GM23248 (cell line): ENCODE results near the gene RERE. TPM values are rescaled to one million over a fixed set of nuclear protein-coding genes. Genes with fewer than 3 reads are reported as not detected.

Experiments used
- DNase-seq: peaks from one replicate; pipeline ENCODE4 v3.0.0-alpha.2; 2015
- H2AFZ ChIP-seq: fragments of 200-600 bp; sonication (generic); 2 replicates; pipeline ENCODE4 v1.6.1; 2016; ENCODE audit warnings: antibody characterized with exemption
- H3F3A ChIP-seq: fragments of 200-600 bp; sonication (generic); 2 replicates; pipeline ENCODE4 v1.6.1; 2016; ENCODE audit warnings: mild to moderate bottlenecking, antibody characterized with exemption, mixed run types; ENCODE audit not compliant: insufficient read depth
- H3K27ac ChIP-seq: fragments of 200-600 bp; sonication (generic); 2 replicates; pipeline ENCODE4 v1.5.1; 2016; ENCODE audit warnings: mild to moderate bottlenecking
- H3K27me3 ChIP-seq: fragments of 200-600 bp; sonication (generic); replicated peaks from 2 replicates; pipeline ENCODE4 v1.6.1; 2016; ENCODE audit warnings: mild to moderate bottlenecking; ENCODE audit not compliant: insufficient read depth
- H3K36me3 ChIP-seq: fragments of 200-600 bp; sonication (generic); 2 replicates; pipeline ENCODE4 v1.6.1; 2016; ENCODE audit warnings: low read depth, mild to moderate bottlenecking
- H3K4me1 ChIP-seq: fragments of 200-600 bp; sonication (generic); 2 replicates; pipeline ENCODE4 v1.6.1; 2016; ENCODE audit warnings: mild to moderate bottlenecking; ENCODE audit not compliant: insufficient read depth
- H3K4me2 ChIP-seq: fragments of 200-600 bp; sonication (generic); one replicate; pipeline ENCODE4 v1.6.1; 2016; ENCODE audit warnings: mild to moderate bottlenecking; ENCODE audit not compliant: unreplicated experiment
- H3K4me3 ChIP-seq: fragments of 200-600 bp; sonication (generic); 2 replicates; pipeline ENCODE4 v1.5.1; 2016; ENCODE audit warnings: mild to moderate bottlenecking
- H3K79me2 ChIP-seq: fragments of 200-600 bp; sonication (generic); 2 replicates; pipeline ENCODE4 v1.6.1; 2016; ENCODE audit warnings: mild to moderate bottlenecking; ENCODE audit not compliant: insufficient read depth
- H3K9ac ChIP-seq: fragments of 200-600 bp; sonication (generic); 2 replicates; pipeline ENCODE4 v1.6.1; 2016; ENCODE audit warnings: mild to moderate bottlenecking
- H3K9me2 ChIP-seq: fragments of 200-600 bp; sonication (generic); 2 replicates; pipeline ENCODE4 v1.6.1; 2016; ENCODE audit warnings: mixed run types, mild to moderate bottlenecking, moderate library complexity; ENCODE audit not compliant: insufficient read depth
- H3K9me3 ChIP-seq: fragments of 200-600 bp; sonication (generic); one replicate; pipeline ENCODE4 v1.6.1; 2017; ENCODE audit warnings: low read depth
- H4K20me1 ChIP-seq: fragments of 200-600 bp; sonication (generic); 2 replicates; pipeline ENCODE4 v1.6.0; 2016; ENCODE audit not compliant: insufficient read depth
- EZH2 ChIP-seq: fragments of 200-600 bp; sonication (generic); IDR thresholded peaks from 2 replicates; pipeline ENCODE4 v1.6.1; 2018; ENCODE audit warnings: antibody characterized with exemption, mild to moderate bottlenecking; ENCODE audit not compliant: insufficient read depth, poor library complexity, severe bottlenecking
- EZH2phosphoT487 ChIP-seq: fragments of 200-600 bp; sonication (generic); IDR thresholded peaks from 2 replicates; pipeline ENCODE4 v1.6.1; 2018; ENCODE audit warnings: antibody characterized with exemption, moderate library complexity, mild to moderate bottlenecking, low read depth; ENCODE audit not compliant: insufficient read depth
- WGBS, 2 experiments: methylation state at CpG; one replicate each; pipeline ENCODE4 v1.1.6; 2015 to 2017; ENCODE audit warnings: low lambda C conversion rate in 2 of 2, low coverage in 1 of 2; ENCODE audit errors: missing lambda C conversion rate in 2 of 2; 5-methylcytosine and 5-hydroxymethylcytosine counted together
- in situ Hi-C: fragments of 300-500 bp; cut with MboI; formaldehyde crosslinking; loops from 2 replicates; pipeline ENCODE4 v1.15.0; 2020
- polyA plus RNA-seq: library from polyadenylated mRNA; unstranded; fragments of >200 nt; fragmentation: Nextera tagmentation; extraction: Ambion mirVana; gene quantifications from 2 replicates; pipeline ENCODE4 v1.2.1, GENCODE V29; 2016
- total RNA-seq: library from RNA; depleted of rRNA; stranded (reverse); fragments of >200 nt; shearing (Covaris generic); gene quantifications from 2 replicates; pipeline ENCODE4 v1.2.3, GENCODE V29; 2014

Gene RERE
- total and polyA plus RNA-seq, 2 experiments from 2014 or later: 26.0 to 26.2 TPM

- 96 to 98% methylated on average over 13 of the region's 13 CpGs for WGBS, 2 experiments
- in situ Hi-C loops: no loop called here
- no peak overlapping the region for H3K4me2 ChIP-seq
- no peak for TF ChIP-seq EZH2phosphoT487
- TF ChIP-seq EZH2: no peak
- H3K27me3 ChIP-seq: no peaks in the 10 kb centered on the region
- H3K9me3 ChIP-seq: no peaks in the 10 kb centered on the region
- H3K27ac ChIP-seq: no peak overlapping the region
- no peaks in the 10 kb centered on the region for H4K20me1 ChIP-seq
- peaks cover 44% of the 10 kb centered on the region for H3K79me2 ChIP-seq
- H3K4me1 ChIP-seq: no peaks in the 10 kb centered on the region
- no peaks in the 10 kb centered on the region for H3F3A ChIP-seq
- H3K9ac ChIP-seq: no peak overlapping the region
- no peak overlapping the region for H3K4me3 ChIP-seq
- no peaks in the 10 kb centered on the region for H3K9me2 ChIP-seq
- DNase-seq: no peak
- H3K36me3 ChIP-seq: peaks cover 14% of the 10 kb centered on the region; the same call in 1 of the 2 replicates
- H2AFZ ChIP-seq: no peak overlapping the region
These were observed 454.7 kb downstream of the RERE start for GRCh38 chr1:8362701-8363101.

GRCh38 chr1:8361198-8361849 lies 456.1 kb downstream of the RERE start:
- TF ChIP-seq EZH2phosphoT487 (no peak), EZH2 (no peak)
- Histone ChIP-seq H3K4me2 (no peak overlapping the region), H3K79me2 (peaks cover 39% of the 10 kb centered on the region), H3K27ac (no peak overlapping the region), H3K9ac (no peak overlapping the region), H3K4me3 (no peak overlapping the region), H3K9me3 (no peaks in the 10 kb centered on the region), H3K36me3 (peaks cover 17% of the 10 kb centered on the region; the same call in 1 of the 2 replicates), H3F3A (no peaks in the 10 kb centered on the region), H2AFZ (no peak overlapping the region), H3K9me2 (no peaks in the 10 kb centered on the region), H4K20me1 (no peaks in the 10 kb centered on the region), H3K4me1 (no peaks in the 10 kb centered on the region), H3K27me3 (no peaks in the 10 kb centered on the region)
- in situ Hi-C loops: no loop called here
- DNase-seq: no peak
- 92 to 93% methylated on average over 16 to 21 of the region's 21 CpGs for WGBS, 2 experiments

DNA sequence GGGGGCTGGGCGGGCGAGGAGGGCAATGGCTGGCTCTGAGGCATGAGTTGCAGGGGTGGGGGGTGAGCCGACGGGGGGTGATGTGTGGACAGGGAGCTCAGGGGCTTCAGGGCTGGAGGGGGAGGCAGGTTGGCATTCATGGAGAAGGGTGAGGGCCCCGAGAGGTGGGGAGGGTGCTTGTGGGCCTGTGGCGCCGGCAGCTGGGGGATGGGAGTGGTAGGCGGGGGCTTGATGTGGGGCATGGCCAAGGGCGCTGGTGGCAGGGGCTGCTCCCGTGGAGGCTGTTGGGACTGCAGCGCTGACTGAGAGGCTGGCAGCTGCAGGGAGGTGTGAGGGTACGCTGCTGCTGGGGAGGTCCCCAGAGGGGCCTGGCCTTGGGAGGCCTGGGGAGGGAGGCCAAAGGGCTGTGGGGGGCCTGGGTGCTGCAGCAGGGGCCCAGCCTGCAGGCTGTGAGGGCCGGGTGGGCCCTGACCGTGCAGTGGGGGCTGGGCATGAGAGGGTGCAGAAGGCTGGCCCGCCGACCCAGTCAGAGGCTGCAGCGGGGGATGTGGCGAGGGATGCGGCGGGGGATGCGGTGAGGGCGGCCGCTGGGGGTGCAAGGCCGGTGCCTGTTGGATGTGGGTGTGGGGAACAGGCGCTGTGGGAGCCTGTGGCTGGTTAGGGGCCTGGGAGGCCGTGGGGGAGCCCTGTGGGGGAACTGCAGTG lies 456.8 kb downstream of the RERE start:
- WGBS, 2 experiments: 86 to 90% methylated on average over 13 to 26 of the region's 26 CpGs
- Histone ChIP-seq H3K4me2 (no peak overlapping the region), H3K9me3 (no peaks in the 10 kb centered on the region), H3F3A (no peaks in the 10 kb centered on the region), H3K9ac (no peak overlapping the region), H3K36me3 (peaks cover 17% of the 10 kb centered on the region; the same call in 1 of the 2 replicates), H3K9me2 (no peaks in the 10 kb centered on the region), H3K27ac (no peak overlapping the region), H3K79me2 (peaks cover 32% of the 10 kb centered on the region), H3K27me3 (no peaks in the 10 kb centered on the region), H3K4me1 (no peaks in the 10 kb centered on the region), H4K20me1 (no peaks in the 10 kb centered on the region), H2AFZ (no peak overlapping the region), H3K4me3 (no peak overlapping the region)
- TF ChIP-seq EZH2phosphoT487: no peak
- no peak for TF ChIP-seq EZH2
- no peak for DNase-seq
- in situ Hi-C loops: no loop called here

DNA sequence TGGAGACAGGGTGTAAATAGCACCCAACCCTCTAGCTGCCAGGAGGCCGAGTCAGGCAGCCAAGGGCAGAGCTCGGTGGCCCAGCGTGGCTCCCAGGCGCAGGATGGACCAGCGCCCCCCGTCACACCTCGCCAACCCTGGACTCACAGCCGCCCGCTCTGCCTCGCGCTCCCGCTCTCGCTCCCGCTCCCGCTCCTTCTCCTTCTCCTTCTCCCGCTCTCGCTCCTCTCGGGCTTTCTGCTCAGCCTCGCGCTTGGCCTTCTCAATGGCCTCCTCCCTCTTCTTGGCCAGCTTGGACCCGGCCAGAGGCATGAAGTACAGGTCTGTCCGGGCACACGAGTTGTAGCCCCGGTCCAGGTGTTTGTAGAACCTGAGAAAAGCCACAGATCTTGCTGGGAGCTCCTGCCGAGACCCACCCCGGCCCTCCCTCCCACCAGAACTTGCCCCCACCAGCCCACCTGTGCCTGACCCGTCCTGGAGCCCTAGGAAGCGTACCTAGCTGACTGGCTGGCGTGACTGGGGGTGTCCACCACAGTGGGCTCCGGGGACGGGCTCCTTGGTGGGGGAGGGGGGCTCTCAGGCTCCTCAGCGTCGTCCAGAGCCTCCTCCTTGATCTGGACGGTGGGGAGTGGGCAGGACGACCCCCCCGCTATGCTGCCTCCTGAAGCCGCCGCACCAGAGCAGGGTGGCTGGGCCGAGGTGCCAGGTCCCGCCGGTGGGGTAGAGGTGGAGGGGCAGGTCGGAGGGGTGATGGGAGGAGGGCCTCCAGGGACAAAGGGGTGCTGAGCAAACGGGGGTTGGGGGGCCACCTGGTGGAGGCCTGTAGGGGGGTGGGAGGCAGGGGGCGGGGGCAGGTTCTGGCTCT lies 457.6 kb downstream of the RERE start:
- Histone ChIP-seq H3K9me2 (no peaks in the 10 kb centered on the region), H3K79me2 (peaks cover 25% of the 10 kb centered on the region), H3K27ac (no peak overlapping the region), H3K9ac (no peak overlapping the region), H3K9me3 (no peaks in the 10 kb centered on the region), H4K20me1 (no peaks in the 10 kb centered on the region), H3F3A (no peaks in the 10 kb centered on the region), H3K4me2 (no peak overlapping the region), H3K4me1 (no peaks in the 10 kb centered on the region), H3K36me3 (peaks cover 17% of the 10 kb centered on the region; the same call in 1 of the 2 replicates), H3K27me3 (no peaks in the 10 kb centered on the region), H2AFZ (no peak overlapping the region), H3K4me3 (no peak overlapping the region)
- in situ Hi-C loops: no loop called here
- WGBS, 2 experiments: 91 to 92% methylated on average over 26 to 44 of the region's 44 CpGs
- DNase-seq: no peak
- TF ChIP-seq EZH2phosphoT487 (no peak), EZH2 (no peak)
